ENCODE measurements around the gene IL18BP.

DNA sequence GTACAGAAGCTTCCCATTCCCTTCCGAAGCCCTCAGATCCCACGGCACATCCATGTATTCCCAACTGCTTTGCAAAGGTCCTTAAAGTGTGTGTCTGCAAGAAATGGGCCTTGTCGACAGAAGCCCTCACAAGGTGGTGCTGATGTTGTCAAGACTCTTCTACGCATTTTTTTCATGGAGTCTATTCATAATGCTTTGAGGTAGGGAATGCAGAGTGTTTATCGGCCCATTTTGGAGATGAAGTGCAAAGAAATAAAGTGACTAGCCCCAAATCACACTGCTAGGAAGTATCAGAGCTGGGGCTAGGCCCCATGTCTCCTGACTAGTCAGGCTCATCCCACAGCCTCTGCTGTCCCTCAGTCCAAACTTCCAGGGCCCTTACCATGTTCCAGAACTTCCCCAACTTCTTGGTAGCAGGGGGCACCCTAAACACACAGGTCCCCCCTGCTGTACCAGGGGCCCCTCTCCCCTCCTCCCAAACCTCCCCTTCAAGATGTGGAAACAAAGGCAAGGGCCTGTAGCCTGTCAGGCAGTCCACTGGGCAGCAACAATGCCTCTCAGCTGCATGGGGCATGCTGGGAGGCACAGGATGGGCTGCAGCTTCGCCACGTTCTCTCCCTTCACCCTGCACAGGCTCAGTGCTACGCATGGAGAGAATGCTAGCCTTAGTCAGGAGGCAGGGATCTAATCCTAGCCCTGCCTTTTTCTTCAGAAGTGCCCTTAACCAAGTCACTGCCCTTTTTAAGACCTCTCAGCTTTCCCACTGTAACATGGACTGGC lies 7.8 kb downstream of the IL18BP start:
- TF ChIP-seq, protein P1, sequence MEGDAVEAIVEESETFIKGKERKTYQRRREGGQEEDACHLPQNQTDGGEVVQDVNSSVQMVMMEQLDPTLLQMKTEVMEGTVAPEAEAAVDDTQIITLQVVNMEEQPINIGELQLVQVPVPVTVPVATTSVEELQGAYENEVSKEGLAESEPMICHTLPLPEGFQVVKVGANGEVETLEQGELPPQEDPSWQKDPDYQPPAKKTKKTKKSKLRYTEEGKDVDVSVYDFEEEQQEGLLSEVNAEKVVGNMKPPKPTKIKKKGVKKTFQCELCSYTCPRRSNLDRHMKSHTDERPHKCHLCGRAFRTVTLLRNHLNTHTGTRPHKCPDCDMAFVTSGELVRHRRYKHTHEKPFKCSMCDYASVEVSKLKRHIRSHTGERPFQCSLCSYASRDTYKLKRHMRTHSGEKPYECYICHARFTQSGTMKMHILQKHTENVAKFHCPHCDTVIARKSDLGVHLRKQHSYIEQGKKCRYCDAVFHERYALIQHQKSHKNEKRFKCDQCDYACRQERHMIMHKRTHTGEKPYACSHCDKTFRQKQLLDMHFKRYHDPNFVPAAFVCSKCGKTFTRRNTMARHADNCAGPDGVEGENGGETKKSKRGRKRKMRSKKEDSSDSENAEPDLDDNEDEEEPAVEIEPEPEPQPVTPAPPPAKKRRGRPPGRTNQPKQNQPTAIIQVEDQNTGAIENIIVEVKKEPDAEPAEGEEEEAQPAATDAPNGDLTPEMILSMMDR (IDR thresholded peaks at IDR 0.05), result no peak
- TF ChIP-seq ZFX (IDR thresholded peaks at IDR 0.05; ENCODE audit: borderline replicate concordance), result no peak
